K562 (cell line): ENCODE results near the gene OR2M7. TPM values are rescaled to one million over a fixed set of nuclear protein-coding genes. Genes with fewer than 3 reads are reported as not detected.

Experiments
- ATAC-seq: fragments of 200-7000 bp; cut with Tn5 transposase; 3 replicates; pipeline ENCODE4 v1.9.1; 2020; ENCODE audit warnings: moderate library complexity
- BruUV-seq: library from RNA; stranded (reverse); fragments of 400-500 nt; replicated peaks from 2 replicates; lab custom pipeline; 2021; lab: Mats Ljungman, UMichigan
- CTCF ChIA-PET: fragments of 300-600 bp; formaldehyde crosslinking; extraction: SDS; loops from one replicate; lab custom pipeline; 2021; ENCODE audit warnings: low intra/inter-chr PET ratio; lab: Yijun Ruan, JAX
- POLR2A ChIA-PET: fragments of 300-600, 350-650 bp; sonication (Branson Sonifier 250); formaldehyde crosslinking; extraction: SDS; loops from one replicate; lab custom pipeline; 2021; ENCODE audit warnings: antibody characterized with exemption, inconsistent platforms; lab: Yijun Ruan, JAX
- DNase-seq, 4 experiments: peaks; one replicate each; pipeline versions ENCODE4 v3.0.0 to v3.0.0-alpha.2; 2011 to 2018; ENCODE audit warnings: low spot score in 3 of 4, mixed read lengths in 3 of 4; ENCODE audit errors: extremely low read depth in 1 of 4
- FAIRE-seq: peaks from 2 replicates; lab custom pipeline; 2011; peaks lifted over from hg19 to GRCh38; lab: Jason Lieb, UNC
- H2AFZ ChIP-seq: 2 replicates; pipeline ENCODE4 v1.6.0; 2011; ENCODE audit warnings: low read depth, low read length, control low read depth, inconsistent platforms
- H3K27ac ChIP-seq: fragments of 200-600 bp; 3 replicates; pipeline ENCODE4 v1.8.0; 2011; ENCODE audit warnings: low read depth, mild to moderate bottlenecking, control low read depth, inconsistent platforms, low read length, moderate library complexity, mixed read lengths; ENCODE audit errors: extremely low read depth
- H3K27me3 ChIP-seq, 2 experiments: fragments of 300-600 bp in 1 of 2; 2 replicates in 1 of 2; 3 replicates in 1 of 2; pipeline versions ENCODE4 v1.6.0 to v1.8.0; 2011; ENCODE audit warnings: inconsistent platforms in 2 of 2, low read length in 2 of 2, mild to moderate bottlenecking in 1 of 2, mixed read lengths in 1 of 2, moderate library complexity in 1 of 2; ENCODE audit not compliant: control insufficient read depth in 2 of 2, insufficient read depth in 2 of 2
- H3K36me3 ChIP-seq: fragments of 300-600 bp; 3 replicates; pipeline ENCODE4 v1.8.0; 2011; ENCODE audit warnings: mild to moderate bottlenecking, low read length, inconsistent platforms; ENCODE audit not compliant: control insufficient read depth, insufficient read depth
- H3K4me1 ChIP-seq, 2 experiments: fragments of 200-600 bp in 1 of 2; replicated peaks in 1 of 2; 2 replicates in 1 of 2; 3 replicates in 1 of 2; pipeline versions ENCODE4 v1.5.1 to v1.8.0; 2011; ENCODE audit warnings: inconsistent platforms in 2 of 2, low read length in 2 of 2, mild to moderate bottlenecking in 1 of 2, mixed read lengths in 1 of 2, moderate library complexity in 1 of 2; ENCODE audit not compliant: control insufficient read depth in 2 of 2, insufficient read depth in 2 of 2
- H3K4me2 ChIP-seq: 2 replicates; pipeline ENCODE4 v1.6.1; 2011; ENCODE audit warnings: low read length, control low read depth, inconsistent platforms, mixed read lengths; ENCODE audit not compliant: insufficient read depth
- H3K4me3 ChIP-seq: fragments of 200-600 bp; sonication (generic), shearing (Covaris generic); 2 replicates; pipeline ENCODE4 v1.5.1; 2016; ENCODE audit warnings: control low read depth, inconsistent platforms
- H3K79me2 ChIP-seq: fragments of 200-600 bp; 3 replicates; pipeline ENCODE4 v1.8.0; 2011; ENCODE audit warnings: low read length, inconsistent platforms; ENCODE audit not compliant: control insufficient read depth, insufficient read depth
- H3K9ac ChIP-seq, 2 experiments: 2 replicates each; pipeline versions ENCODE4 v1.6.0 to v1.6.1; 2011; ENCODE audit warnings: low read depth in 2 of 2, low read length in 2 of 2, control low read depth in 1 of 2, inconsistent platforms in 1 of 2, mild to moderate bottlenecking in 1 of 2, mixed read lengths in 1 of 2; ENCODE audit not compliant: insufficient read depth in 1 of 2
- H3K9me1 ChIP-seq: one replicate; pipeline ENCODE4 v1.6.0; 2011; ENCODE audit warnings: inconsistent platforms, mild to moderate bottlenecking, low read length, moderate library complexity; ENCODE audit not compliant: control insufficient read depth, insufficient read depth
- H3K9me3 ChIP-seq: replicated peaks from 2 replicates; pipeline ENCODE4 v1.5.1; 2011; ENCODE audit warnings: low read depth, low read length, inconsistent platforms; ENCODE audit not compliant: control insufficient read depth, insufficient read depth
- H4K20me1 ChIP-seq: replicated peaks from 2 replicates; pipeline ENCODE4 v1.6.1; 2011; ENCODE audit warnings: low read length, inconsistent platforms, mixed read lengths; ENCODE audit not compliant: control insufficient read depth, insufficient read depth
- CREBBP ChIP-seq: IDR thresholded peaks from one replicate; pipeline ENCODE4 v1.6.1; 2012; ENCODE audit warnings: low read depth, mild to moderate bottlenecking, control low read depth, inconsistent platforms, low read length
- HDAC2 ChIP-seq: fragments of 450-650 bp; IDR thresholded peaks from 2 replicates; pipeline ENCODE4 v1.6.1; 2016; ENCODE audit warnings: mild to moderate bottlenecking
- HEY1 ChIP-seq: fragments of 250-450 bp; sonication (Bioruptor Pico); IDR thresholded peaks from 2 replicates; pipeline ENCODE4 v1.5.0; 2020; ENCODE audit warnings: mild to moderate bottlenecking, moderate library complexity, borderline replicate concordance
- NCOA4 ChIP-seq: fragments of 450-650 bp; IDR thresholded peaks from 2 replicates; pipeline ENCODE4 v1.6.1; 2018; ENCODE audit warnings: mild to moderate bottlenecking; ENCODE audit not compliant: partially characterized antibody
- NFE2 ChIP-seq: IDR thresholded peaks from 2 replicates; pipeline ENCODE4 v1.6.1; 2014; ENCODE audit warnings: antibody characterized with exemption, low read depth
- RAD51 ChIP-seq: fragments of 450-650 bp; IDR thresholded peaks from 2 replicates; pipeline ENCODE4 v1.7.1; 2016; ENCODE audit warnings: low read depth, mild to moderate bottlenecking, borderline replicate concordance
- ZNF239 ChIP-seq: fragments of 250-450 bp; sonication (Bioruptor Pico); IDR thresholded peaks from 2 replicates; pipeline ENCODE4 v1.4.0; 2020; ENCODE audit warnings: mild to moderate bottlenecking
- ZNF444 ChIP-seq: fragments of 250-450 bp; sonication (Bioruptor Pico); IDR thresholded peaks from 2 replicates; pipeline ENCODE4 v1.4.0; 2020; ENCODE audit warnings: mild to moderate bottlenecking, moderate library complexity
- WGBS: fragments of 100-300 bp; shearing (Covaris generic); methylation state at CpG from one replicate; pipeline ENCODE4 v1.1.6; 2016; ENCODE audit warnings: low coverage, mixed read lengths; ENCODE audit not compliant: insufficient coverage; ENCODE audit errors: missing lambda C conversion rate; 5-methylcytosine and 5-hydroxymethylcytosine counted together
- in situ Hi-C: fragments of 300-500 bp; cut with MboI; formaldehyde crosslinking; loops from 4 replicates; pipeline ENCODE4 v1.15.0; 2018; ENCODE audit warnings: inconsistent platforms, mixed read lengths
- intact Hi-C: fragments of 100-400 bp; cut with micrococcal nuclease; formaldehyde crosslinking; loops from 2 replicates; pipeline ENCODE4 v1.14.2; 2022
- polyA plus RNA-seq, 8 experiments: library from polyadenylated mRNA; depleted of rRNA in 4 of 8; stranded (reverse) in 5 of 8; unstranded in 3 of 8; fragments of >200 nt; fragmentation: Nextera tagmentation in 2 of 8; fragmentation: Illumina TruSeq in 1 of 8; extraction: Ambion mirVana in 2 of 8; extraction: Trizol in 1 of 8; gene quantifications; 2 replicates each; pipeline versions ENCODE4 v1.2.1 to v1.2.3, GENCODE V29; 2011 to 2014; ENCODE audit warnings: inconsistent platforms in 1 of 8, missing spikeins in 1 of 8
- total RNA-seq, 7 experiments: library from RNA; depleted of rRNA in 6 of 7; stranded (reverse); fragments of >200 nt in 6 of 7; fragmentation: Illumina TruSeq in 2 of 7; extraction: Trizol in 2 of 7; gene quantifications; 2 replicates each; pipeline versions ENCODE4 v1.2.1 to v1.2.3, GENCODE V29; 2011 to 2021; ENCODE audit warnings: low replicate concordance in 1 of 7
- TF ChIP-seq, protein P1 (sequence below): IDR thresholded peaks from 2 replicates; pipeline ENCODE4 v1.6.1; 2016; ENCODE audit warnings: missing genetic modification characterization, missing compliant biosample characterization

Gene OR2M7
- total and polyA plus RNA-seq, 9 of the 15 experiments (the other 6 are each of a cell fraction or from before 2014, with no cell fraction given), result not detected

GRCh38 chr1:248288391-248288790 lies 36.0 kb downstream of the OR2M7 start:
- DNase-seq (no peak), ATAC-seq (no peak), FAIRE-seq (no peak)
- no peaks in the 10 kb centered on the region for H3K79me2 ChIP-seq
- intact Hi-C loops, result no loop called here
- no peak overlapping the region for H3K27ac ChIP-seq
- no peaks in the 10 kb centered on the region for H4K20me1 ChIP-seq
- 0% methylated on average over 6 of the region's 6 CpGs for WGBS
- in situ Hi-C loops, result no loop called here
- no peaks in the 10 kb centered on the region for H3K36me3 ChIP-seq
- no peaks in the 10 kb centered on the region for H3K4me1 ChIP-seq
- no TSS peak for BruUV-seq
- H3K9me1 ChIP-seq, result no peaks in the 10 kb centered on the region
- TF ChIP-seq HDAC2 (no peak), CREBBP (no peak), HEY1 (CRISPR knock-in tag) (no peak), ZNF239 (CRISPR knock-in tag) (no peak), NCOA4 (no peak), ZNF444 (CRISPR knock-in tag) (no peak), NFE2 (no peak), RAD51 (no peak)
- TF ChIP-seq, protein P1, sequence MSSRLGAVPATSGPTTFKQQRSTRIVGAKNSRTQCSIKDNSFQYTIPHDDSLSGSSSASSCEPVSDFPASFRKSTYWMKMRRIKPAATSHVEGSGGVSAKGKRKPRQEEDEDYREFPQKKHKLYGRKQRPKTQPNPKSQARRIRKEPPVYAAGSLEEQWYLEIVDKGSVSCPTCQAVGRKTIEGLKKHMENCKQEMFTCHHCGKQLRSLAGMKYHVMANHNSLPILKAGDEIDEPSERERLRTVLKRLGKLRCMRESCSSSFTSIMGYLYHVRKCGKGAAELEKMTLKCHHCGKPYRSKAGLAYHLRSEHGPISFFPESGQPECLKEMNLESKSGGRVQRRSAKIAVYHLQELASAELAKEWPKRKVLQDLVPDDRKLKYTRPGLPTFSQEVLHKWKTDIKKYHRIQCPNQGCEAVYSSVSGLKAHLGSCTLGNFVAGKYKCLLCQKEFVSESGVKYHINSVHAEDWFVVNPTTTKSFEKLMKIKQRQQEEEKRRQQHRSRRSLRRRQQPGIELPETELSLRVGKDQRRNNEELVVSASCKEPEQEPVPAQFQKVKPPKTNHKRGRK (tag), result no peak
- no peak overlapping the region for H2AFZ ChIP-seq
- no peak overlapping the region for H3K4me3 ChIP-seq
- no peaks in the 10 kb centered on the region for H3K27me3 ChIP-seq
- CTCF ChIA-PET, result no interaction called here
- no peaks in the 10 kb centered on the region for H3K9me3 ChIP-seq
- no peak overlapping the region for H3K9ac ChIP-seq
- H3K4me2 ChIP-seq, result no peak overlapping the region
- POLR2A ChIA-PET, result no interaction called here
